Neural cell (in vitro differentiated cells): Measurements from ENCODE around the gene NFIA. TPM values are rescaled to one million over a fixed set of nuclear protein-coding genes. Genes with fewer than 3 reads are reported as not detected.

Source experiments
- H2AFZ ChIP-seq: fragments of 200-600, 300-800 bp; sonication (generic), shearing (Covaris generic); 2 replicates; pipeline ENCODE4 v1.6.0; 2014; ENCODE audit warnings: low read depth, mild to moderate bottlenecking, antibody characterized with exemption, low read length, moderate library complexity
- H3F3A ChIP-seq: fragments of 200-600 bp; shearing (Covaris generic); 2 replicates; pipeline ENCODE4 v1.6.1; 2016; ENCODE audit warnings: mild to moderate bottlenecking, moderate library complexity, mixed read lengths, antibody characterized with exemption, low read length; ENCODE audit not compliant: insufficient read depth, poor library complexity, severe bottlenecking
- H3K27ac ChIP-seq: fragments of 200-600, 300-800 bp; sonication (generic), shearing (Covaris generic); 2 replicates; pipeline ENCODE4 v1.5.1; 2014; ENCODE audit warnings: mild to moderate bottlenecking, low read length, moderate library complexity
- H3K27me3 ChIP-seq: fragments of 300-800, 200-600 bp; sonication (generic), shearing (Covaris generic); 2 replicates; pipeline ENCODE4 v1.6.0; 2014; ENCODE audit warnings: mild to moderate bottlenecking, low read depth, low read length, moderate library complexity; ENCODE audit not compliant: insufficient read depth
- H3K36me3 ChIP-seq: fragments of 300-800, 200-600 bp; sonication (generic), shearing (Covaris generic); 2 replicates; pipeline ENCODE4 v1.5.1; 2014; ENCODE audit warnings: mild to moderate bottlenecking, antibody characterized with exemption, low read length, moderate library complexity; ENCODE audit not compliant: insufficient read depth
- H3K4me2 ChIP-seq: fragments of 300-800, 200-600 bp; sonication (generic), shearing (Covaris generic); 2 replicates; pipeline ENCODE4 v1.6.0; 2014; ENCODE audit warnings: mild to moderate bottlenecking, low read length
- H3K4me3 ChIP-seq: fragments of 300-800, 200-600 bp; sonication (generic), shearing (Covaris generic); 2 replicates; pipeline ENCODE4 v1.5.1; 2014; ENCODE audit warnings: mild to moderate bottlenecking, low read length, moderate library complexity
- H3K79me2 ChIP-seq: fragments of 200-600 bp; shearing (Covaris generic); replicated peaks from 2 replicates; pipeline ENCODE4 v1.6.0; 2014; ENCODE audit warnings: mild to moderate bottlenecking, low read length, moderate library complexity; ENCODE audit not compliant: insufficient read depth
- H3K9ac ChIP-seq: fragments of 300-800, 200-600 bp; sonication (generic), shearing (Covaris generic); 2 replicates; pipeline ENCODE4 v1.6.1; 2016; ENCODE audit warnings: mild to moderate bottlenecking, low read length, mixed read lengths
- H3K9me2 ChIP-seq: fragments of 200-600 bp; shearing (Covaris generic); 2 replicates; pipeline ENCODE4 v1.6.1; 2016; ENCODE audit warnings: mild to moderate bottlenecking, low read length, mixed read lengths; ENCODE audit not compliant: insufficient read depth
- H3K9me3 ChIP-seq: fragments of 200-600, 300-800 bp; sonication (generic), shearing (Covaris generic); 2 replicates; pipeline ENCODE4 v1.6.1; 2016; ENCODE audit warnings: mild to moderate bottlenecking, mixed run types, low read length, moderate library complexity, mixed read lengths
- H4K20me1 ChIP-seq: fragments of 200-600 bp; shearing (Covaris generic); 2 replicates; pipeline ENCODE4 v1.6.1; 2016; ENCODE audit warnings: mild to moderate bottlenecking, mixed run types; ENCODE audit not compliant: insufficient read depth
- EP300 ChIP-seq: fragments of 450-650 bp; conservative IDR thresholded peaks from 2 replicates; pipeline ENCODE4 v1.6.1; 2014; ENCODE audit warnings: antibody characterized with exemption, mild to moderate bottlenecking, moderate library complexity; ENCODE audit not compliant: poor library complexity, severe bottlenecking
- EZH2 ChIP-seq: fragments of 200-600, 300-800 bp; shearing (Covaris generic), sonication (generic); IDR thresholded peaks from 2 replicates; pipeline ENCODE4 v1.6.1; 2014; ENCODE audit warnings: antibody characterized with exemption, low read length, borderline replicate concordance, mild to moderate bottlenecking; ENCODE audit not compliant: insufficient read depth, poor library complexity, severe bottlenecking
- MXI1 ChIP-seq: fragments of 450-650 bp; conservative IDR thresholded peaks from 2 replicates; pipeline ENCODE4 v1.6.1; 2014; ENCODE audit warnings: antibody characterized with exemption, mild to moderate bottlenecking; ENCODE audit not compliant: poor library complexity, severe bottlenecking
- POLR2AphosphoS5 ChIP-seq: IDR thresholded peaks from 2 replicates; pipeline ENCODE4 v1.6.1; 2012
- RAD21 ChIP-seq: fragments of 450-650 bp; conservative IDR thresholded peaks from 2 replicates; pipeline ENCODE4 v1.6.1; 2014; ENCODE audit warnings: antibody characterized with exemption, mild to moderate bottlenecking, moderate library complexity
- REST ChIP-seq: IDR thresholded peaks from 2 replicates; pipeline ENCODE4 v1.6.1; 2012; ENCODE audit warnings: borderline replicate concordance
- SMC3 ChIP-seq: fragments of 450-650 bp; conservative IDR thresholded peaks from 2 replicates; pipeline ENCODE4 v1.6.1; 2014; ENCODE audit warnings: antibody characterized with exemption, mild to moderate bottlenecking, moderate library complexity; ENCODE audit not compliant: poor library complexity
- TAF1 ChIP-seq: IDR thresholded peaks from 2 replicates; pipeline ENCODE4 v1.6.1; 2012; ENCODE audit warnings: low read depth
- polyA plus RNA-seq: library from polyadenylated mRNA; depleted of rRNA; stranded (reverse); fragments of >200 nt; gene quantifications from 2 replicates; pipeline ENCODE4 v1.2.3, GENCODE V29; 2014

The NFIA gene
- polyA plus RNA-seq, 1 donor from 2014 or later, result 0.47 TPM

- no peak overlapping the region for H3K9ac ChIP-seq
Observed at GRCh38 chr1:61268546-61269240, 186.3 kb downstream of the NFIA start.

DNA sequence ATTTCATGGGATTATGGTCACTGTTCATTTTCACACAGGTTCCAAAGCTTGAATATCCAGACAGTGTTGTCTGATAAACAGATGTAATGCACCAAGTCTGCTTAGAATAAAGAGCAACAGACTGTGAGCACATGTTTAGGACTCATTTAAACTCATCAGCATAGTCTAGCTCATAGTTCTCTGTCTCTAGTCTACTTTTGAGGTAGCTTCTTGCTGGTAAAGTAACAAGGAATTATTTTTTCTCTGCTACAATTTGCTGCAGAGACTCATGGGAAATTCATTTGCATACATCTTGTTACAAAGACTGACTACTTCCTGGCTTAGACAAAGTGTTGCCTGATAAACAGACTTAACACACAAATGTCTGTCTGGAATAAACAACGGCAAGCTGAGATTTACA lies 187.2 kb downstream of the NFIA start:
- Histone ChIP-seq H3K4me2 (no peak overlapping the region), H3K27ac (no peak overlapping the region), H2AFZ (no peak overlapping the region)

More at GRCh38 chr1:61268546-61269240, 186.3 kb downstream of the NFIA start:
- H3K27me3 ChIP-seq, result no peaks in the 10 kb centered on the region
- no peak for TF ChIP-seq REST
- no peak for TF ChIP-seq EP300
- TF ChIP-seq RAD21, result no peak
- no peak for TF ChIP-seq MXI1
- TF ChIP-seq POLR2AphosphoS5, result no peak
- TF ChIP-seq SMC3, result no peak
- H3K9me2 ChIP-seq, result no peaks in the 10 kb centered on the region
- H3K4me2 ChIP-seq, result no peak overlapping the region
- no peak overlapping the region for H3K4me3 ChIP-seq
- no peaks in the 10 kb centered on the region for H3K36me3 ChIP-seq
- H3K27ac ChIP-seq, result no peak overlapping the region
- no peaks in the 10 kb centered on the region for H3K9me3 ChIP-seq
- H2AFZ ChIP-seq, result no peak overlapping the region
- no peaks in the 10 kb centered on the region for H4K20me1 ChIP-seq
- no peaks in the 10 kb centered on the region for H3K79me2 ChIP-seq
- no peaks in the 10 kb centered on the region for H3F3A ChIP-seq

More for the DNA sequence above, 187.2 kb downstream of the NFIA start:
- Histone ChIP-seq H3K27me3 (no peaks in the 10 kb centered on the region), H3F3A (no peaks in the 10 kb centered on the region), H3K4me3 (no peak overlapping the region), H3K79me2 (no peaks in the 10 kb centered on the region), H3K9me3 (no peaks in the 10 kb centered on the region), H3K9ac (no peak overlapping the region), H3K36me3 (no peaks in the 10 kb centered on the region), H4K20me1 (no peaks in the 10 kb centered on the region), H3K9me2 (no peaks in the 10 kb centered on the region)
- TF ChIP-seq REST (no peak), SMC3 (no peak), RAD21 (no peak), TAF1 (no peak), EZH2 (no peak), EP300 (no peak), MXI1 (no peak)
